ENCODE measurements around the gene SLC46A1. TPM values are rescaled to one million over a fixed set of nuclear protein-coding genes. Genes with fewer than 3 reads are reported as not detected.

Gene SLC46A1
- polyA plus RNA-seq, 5 donors = 6.4 to 10.8 (median 9.4) TPM

DNA sequence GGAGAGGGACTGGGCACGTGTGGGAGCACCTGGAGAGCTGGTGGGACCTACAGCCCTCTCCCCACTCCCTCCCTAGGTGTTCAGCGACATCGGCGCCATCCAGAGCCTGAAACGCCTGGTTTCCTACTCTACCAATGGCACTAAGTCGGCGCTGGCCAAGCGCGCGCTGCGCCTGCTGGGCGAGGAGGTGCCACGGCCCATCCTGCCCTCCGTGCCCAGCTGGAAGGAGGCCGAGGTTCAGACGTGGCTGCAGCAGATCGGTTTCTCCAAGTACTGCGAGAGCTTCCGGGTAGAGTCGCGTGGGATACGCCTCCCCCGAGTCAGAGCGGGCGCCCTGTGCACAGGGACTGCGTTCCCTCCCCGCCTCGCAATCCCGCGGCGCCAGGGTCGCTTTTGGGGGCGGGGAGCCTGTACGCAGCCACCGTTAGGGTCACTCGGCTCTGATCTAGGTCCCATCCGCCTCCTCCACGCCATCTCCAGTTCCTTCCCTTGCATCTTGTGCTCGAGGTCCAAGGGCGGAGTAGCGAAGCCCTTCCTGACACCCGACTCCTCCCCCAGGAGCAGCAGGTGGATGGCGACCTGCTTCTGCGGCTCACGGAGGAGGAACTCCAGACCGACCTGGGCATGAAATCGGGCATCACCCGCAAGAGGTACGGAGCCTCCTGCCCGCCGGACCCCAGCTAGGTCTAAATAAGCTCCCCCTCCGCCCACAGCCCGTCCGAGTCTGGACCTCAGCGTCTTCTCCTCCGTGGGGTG lies 21.6 kb downstream of the SLC46A1 start:
- peak in 1 of 2 donors; percentile 29 for DNase-seq

DNA sequence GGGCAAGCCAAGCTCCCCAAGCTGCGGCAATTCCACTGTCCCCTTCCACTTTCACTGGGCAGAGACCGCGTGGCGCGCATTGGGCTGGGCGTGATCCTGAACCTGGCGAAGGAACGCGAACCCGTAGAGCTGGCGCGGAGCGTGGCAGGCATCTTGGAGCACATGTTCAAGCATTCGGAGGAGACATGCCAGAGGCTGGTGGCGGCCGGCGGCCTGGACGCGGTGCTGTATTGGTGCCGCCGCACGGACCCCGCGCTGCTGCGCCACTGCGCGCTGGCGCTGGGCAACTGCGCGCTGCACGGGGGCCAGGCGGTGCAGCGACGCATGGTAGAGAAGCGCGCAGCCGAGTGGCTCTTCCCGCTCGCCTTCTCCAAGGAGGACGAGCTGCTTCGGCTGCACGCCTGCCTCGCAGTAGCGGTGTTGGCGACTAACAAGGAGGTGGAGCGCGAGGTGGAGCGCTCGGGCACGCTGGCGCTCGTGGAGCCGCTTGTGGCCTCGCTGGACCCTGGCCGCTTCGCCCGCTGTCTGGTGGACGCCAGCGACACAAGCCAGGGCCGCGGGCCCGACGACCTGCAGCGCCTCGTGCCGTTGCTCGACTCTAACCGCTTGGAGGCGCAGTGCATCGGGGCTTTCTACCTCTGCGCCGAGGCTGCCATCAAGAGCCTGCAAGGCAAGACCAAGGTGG lies 24.7 kb downstream of the SLC46A1 start:
- no peak for DNase-seq

DNA sequence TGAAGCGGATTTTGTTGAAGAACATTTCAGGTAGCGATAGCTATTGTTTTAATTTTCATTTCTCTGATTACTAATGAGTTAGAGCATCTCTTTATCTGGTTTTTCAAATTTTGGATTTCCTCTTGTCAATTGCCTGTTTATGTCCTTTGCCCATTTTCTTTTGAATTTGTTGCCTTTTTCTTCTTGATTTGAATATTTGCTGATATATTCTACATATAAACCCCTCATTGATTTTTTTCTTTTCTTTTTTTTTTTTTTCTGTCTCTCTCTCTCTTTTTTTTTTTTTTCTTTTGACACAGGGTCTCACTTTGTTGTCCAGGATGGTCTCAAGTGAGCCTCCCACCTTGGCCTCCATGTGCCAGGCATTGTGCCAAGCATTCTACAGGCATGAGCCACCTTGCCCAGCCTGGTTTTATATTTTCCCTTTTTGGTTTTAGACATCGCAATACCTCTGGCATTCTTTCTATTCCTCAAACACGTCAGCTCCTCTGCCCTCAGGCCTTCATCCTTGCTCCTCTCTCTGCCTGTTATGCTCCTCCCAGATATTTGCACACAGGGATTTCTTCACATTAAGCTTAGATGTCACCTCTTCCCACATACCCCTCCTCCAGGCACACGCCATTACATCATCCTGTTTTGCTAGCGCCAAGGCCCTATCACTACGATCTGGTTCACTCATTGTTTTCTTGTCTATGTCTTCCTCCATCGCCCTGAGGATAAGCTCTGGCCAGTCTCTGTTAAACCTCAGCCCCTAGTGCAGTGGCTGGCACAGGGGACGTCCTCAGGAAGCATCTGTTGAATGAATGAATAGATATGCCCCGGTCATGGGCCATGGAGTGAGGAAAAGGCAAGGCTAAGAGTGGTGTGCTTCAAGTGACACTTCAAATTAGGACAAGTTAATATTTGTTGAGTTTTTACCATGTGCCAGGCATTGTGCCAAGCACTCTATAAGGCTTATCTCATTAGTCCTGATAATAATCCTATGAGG lies 25.9 kb downstream of the SLC46A1 start:
- DNase-seq = no peak

DNA sequence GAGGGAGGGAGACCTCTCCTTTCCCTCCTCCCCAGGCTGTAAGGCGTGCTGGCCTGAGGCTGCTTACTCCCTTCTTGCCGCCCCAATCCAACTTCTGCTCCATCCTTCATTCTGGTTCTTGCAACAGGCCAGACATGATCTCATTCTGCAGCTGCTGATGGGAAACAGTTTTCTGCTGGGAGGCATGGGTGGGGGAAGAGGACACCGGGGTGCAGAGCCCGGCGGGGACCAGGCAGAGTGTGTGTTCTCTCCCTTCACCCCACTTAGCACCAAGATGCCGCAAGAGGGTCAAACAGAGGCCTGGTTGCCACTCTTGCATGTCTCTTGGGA lies 33.1 kb downstream of the SLC46A1 start:
- no peak for DNase-seq

DNA sequence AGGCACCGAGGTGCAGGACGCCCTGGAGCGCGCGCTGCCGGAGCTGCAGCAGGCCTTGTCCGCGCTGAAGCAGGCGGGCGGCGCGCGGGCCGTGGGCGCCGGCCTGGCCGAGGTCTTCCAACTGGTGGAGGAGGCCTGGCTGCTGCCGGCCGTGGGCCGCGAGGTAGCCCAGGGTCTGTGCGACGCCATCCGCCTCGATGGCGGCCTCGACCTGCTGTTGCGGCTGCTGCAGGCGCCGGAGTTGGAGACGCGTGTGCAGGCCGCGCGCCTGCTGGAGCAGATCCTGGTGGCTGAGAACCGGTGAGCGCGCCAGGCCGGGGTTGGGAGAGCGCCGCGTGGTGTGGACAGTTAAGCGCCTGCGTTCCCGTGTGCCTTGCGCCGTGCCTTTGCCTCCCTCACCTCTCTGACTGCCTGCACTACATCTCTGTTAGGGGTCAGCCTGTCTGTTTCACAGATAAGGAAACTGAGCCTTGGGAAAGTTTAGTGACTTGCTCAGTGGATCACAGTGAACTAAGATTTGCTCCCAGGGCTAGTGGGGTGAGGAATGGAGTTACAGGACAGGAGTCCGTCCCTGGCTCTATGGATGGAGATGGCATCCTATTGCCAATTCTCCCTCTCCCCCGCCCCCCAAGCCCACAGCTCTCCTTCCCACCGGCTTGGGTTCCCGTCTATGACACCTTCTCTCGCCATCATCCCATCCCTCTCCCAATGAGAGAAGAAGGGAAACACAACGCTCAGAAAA lies 33.6 kb downstream of the SLC46A1 start:
- no peak for DNase-seq

- peak; percentile 90 to 91 for DNase-seq
Observed at GRCh38 chr17:28371245-28372202, 34.5 kb downstream of the SLC46A1 start, which contains the start of gene SARM1. Gene SARM1, plus strand, starts transcription at chr17:28371694. Its CDS starts 339 bp downstream, at chr17:28372033.

DNA sequence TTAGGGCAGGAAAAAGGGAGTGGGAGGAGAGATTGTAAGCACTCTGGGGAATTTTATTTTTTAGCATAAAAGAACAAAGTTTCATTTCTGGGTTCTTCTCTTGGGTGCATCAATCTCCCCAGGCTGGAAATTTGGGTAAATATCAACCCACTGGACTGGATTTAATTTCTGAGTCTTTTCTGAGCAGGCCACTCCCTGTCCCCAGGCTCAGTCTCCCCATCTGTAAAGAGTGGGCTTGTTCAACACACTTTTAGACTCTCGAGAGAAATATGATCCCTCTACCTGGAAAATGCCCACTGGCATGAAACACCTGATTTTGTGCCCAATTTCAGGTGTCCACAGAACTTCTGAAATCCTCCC lies 35.3 kb downstream of the SLC46A1 start:
- DNase-seq = no peak

- no peak for DNase-seq
Observed at GRCh38 chr17:28370035-28370743, 35.8 kb downstream of the SLC46A1 start, which contains the start of gene VTN. Gene VTN, minus strand, starts transcription at chr17:28370307. Its CDS starts 104 bp downstream, at chr17:28370203.

DNA sequence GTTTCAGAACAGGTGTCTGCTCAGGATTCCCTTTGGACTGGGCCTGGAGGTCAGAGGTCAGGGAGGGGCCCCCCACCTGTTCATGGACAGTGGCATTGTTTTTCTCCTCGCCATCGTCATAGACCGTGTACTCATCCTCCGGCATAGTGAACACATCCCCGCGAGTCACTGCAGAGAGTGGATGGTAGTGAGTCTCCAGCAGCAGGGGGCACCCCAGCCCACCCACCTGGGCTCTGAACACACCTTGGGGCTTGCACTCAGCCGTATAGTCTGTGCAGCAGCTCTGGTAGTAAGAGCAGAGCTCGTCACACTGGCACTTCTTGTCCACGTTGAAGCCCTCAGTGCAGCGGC lies 36.4 kb downstream of the SLC46A1 start:
- DNase-seq = no peak

GRCh38 chr17:28368915-28369683 lies 36.9 kb downstream of the SLC46A1 start:
- no peak for DNase-seq

DNA sequence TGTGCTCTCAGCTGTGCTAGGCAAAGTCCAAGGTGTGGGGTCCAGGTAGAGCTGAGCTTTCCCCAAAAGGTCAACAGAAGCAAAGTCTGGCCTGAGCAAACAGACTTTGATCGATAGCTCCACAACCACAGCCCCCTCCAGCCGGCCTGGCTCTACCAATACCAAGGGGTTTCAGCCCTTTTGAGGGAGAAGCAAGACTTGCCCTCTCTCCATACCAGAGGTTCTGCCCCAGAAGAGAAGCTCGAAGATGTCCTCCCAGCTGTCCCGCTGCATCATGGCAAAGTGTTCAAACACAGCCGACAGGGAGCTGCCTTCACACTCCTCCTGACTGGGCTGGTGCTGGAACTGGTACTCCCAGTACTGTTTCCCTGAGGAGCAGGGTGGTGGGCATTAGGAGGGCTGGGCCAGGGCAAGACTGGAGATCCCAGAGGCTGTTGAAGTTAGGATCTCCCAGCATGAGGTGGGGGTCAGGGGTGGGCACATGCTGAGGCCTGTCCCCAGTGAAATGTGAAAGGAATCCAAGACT lies 37.6 kb downstream of the SLC46A1 start:
- DNase-seq = no peak

DNA sequence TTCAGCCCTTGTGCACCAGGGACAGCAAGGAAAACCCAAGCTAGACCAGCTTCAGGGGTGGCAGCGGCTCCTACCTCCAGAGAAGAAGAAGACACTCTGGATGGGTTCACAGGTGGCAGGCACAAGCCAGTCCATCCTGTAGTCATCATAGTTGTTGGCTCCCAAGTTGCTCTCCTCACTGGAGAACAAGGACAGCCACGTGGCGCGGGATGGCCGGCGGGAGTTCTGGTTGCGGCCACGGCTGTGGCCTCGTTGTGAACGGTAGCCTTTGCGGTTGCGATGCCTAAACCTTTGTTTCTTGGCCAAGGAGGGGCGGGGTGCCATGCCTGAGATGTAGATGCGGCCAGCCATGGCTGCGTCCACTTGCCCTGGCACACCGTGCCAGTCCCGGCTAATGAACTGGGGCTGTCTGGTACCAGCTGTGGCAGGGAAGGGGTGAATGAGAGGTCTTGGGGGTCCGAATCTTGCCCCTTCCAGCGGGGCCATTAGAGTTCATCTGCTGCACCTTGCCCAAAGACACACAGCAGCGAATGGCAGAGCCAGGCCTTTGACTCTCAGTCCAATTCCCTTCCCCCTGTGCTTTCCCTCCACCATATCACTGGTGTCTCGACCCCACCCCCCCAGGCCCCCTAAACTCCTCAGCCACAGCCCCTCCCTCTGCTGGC lies 38.2 kb downstream of the SLC46A1 start:
- DNase-seq = no peak

- no peak for DNase-seq
Observed at GRCh38 chr17:28366605-28367004, 39.4 kb downstream of the SLC46A1 start.

DNA sequence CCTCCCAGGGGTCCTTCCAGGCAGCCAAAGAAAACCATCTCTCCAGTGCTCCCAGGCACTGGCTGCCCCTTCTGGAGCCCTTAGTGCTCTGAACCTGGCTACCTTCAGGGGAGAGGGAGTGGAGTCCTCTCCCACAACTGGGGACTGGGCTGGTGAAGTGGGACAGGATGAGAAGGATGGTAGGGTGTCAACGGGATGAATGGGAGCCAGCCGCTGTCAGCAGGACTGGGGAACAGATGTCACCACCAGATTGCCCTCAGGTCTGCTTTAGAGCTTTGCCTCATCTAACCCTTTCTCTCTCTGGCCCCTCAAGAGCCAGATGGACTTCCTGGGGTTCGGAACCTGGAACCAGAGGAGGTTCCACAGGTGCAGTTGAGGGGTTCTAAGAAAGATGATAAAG lies 40.5 kb downstream of the SLC46A1 start:
- DNase-seq = no peak

DNA sequence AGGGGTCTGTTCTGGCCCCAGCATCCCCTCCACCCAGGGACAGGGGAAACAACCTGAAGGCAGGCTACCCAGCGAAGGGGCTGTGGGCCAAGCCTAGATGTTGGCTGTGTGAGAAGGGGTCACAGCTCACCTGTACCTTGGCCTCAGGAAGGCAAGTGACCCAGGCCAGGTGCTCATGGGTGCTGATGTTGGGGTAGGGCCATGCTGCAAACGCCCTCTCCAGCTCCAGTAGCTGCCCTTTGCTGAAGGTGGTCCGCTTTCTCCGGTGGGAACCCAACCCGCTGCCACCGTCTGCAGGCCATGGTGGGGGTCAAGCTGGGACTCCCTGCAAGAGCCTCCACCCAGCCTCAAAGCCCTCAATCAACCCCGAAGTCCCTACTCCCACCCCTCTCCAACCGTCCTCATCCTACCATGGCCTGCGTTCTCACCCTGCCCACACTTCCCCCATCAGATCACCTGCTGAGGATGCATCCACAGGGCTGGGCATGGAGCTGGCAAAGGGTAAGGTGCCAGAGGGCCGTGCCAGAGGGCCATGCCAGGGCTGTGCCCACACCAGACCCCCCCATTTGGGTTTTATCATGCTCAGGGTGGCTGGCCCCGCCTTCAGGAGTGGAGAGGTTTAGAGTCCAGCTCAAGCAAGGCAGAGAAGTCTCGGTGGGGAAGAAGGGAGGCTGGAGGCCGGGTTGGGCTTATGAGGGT lies 41.2 kb downstream of the SLC46A1 start, which contains the start of gene SEBOX:
TSS of gene SEBOX (minus strand) at position 535 of the 699 bp plus-strand sequence. CDS start at position 487, 48 bp downstream.
- no peak for DNase-seq

GRCh38 chr17:28363776-28364650 lies 42.0 kb downstream of the SLC46A1 start:
- DNase-seq = no peak

Data from right lung (tissue), 5 donors.